ENCODE results near the gene RAP1GAP.
"Not testable (repeated sequence)": the region's sequence is repeated elsewhere in the genome, so short reads cannot be mapped to it uniquely, and the experiment has no call there.

- not testable (repeated sequence) for TF ChIP-seq EZH2phosphoT487 (IDR thresholded peaks at IDR 0.05; ENCODE audit: borderline replicate concordance); CTCF (conservative IDR thresholded peaks at IDR 0.05; ENCODE audit: low read length)
Observed at GRCh38 chr1:21566361-21566760, 102.8 kb downstream of the RAP1GAP start.

Data from Loucy (cell line).